Placental pericyte (primary cell): Measurements from ENCODE around the gene DMRTC1. TPM values are rescaled to one million over a fixed set of nuclear protein-coding genes. Genes with fewer than 3 reads are reported as not detected.

Experiments used
- total RNA-seq: library from RNA; depleted of rRNA; stranded (reverse); fragments of >200 nt; gene quantifications from 2 replicates; pipeline ENCODE4 v1.2.3, GENCODE V29; 2012

DMRTC1 gene
- total RNA-seq: not detected in 2 replicates

GRCh38 chrX:72943819-72944169, at the start of gene DMRTC1:
DMRTC1 (minus strand) TSS chrX:72943837; CDS start chrX:72875694, 68,143 bp downstream.

DNA sequence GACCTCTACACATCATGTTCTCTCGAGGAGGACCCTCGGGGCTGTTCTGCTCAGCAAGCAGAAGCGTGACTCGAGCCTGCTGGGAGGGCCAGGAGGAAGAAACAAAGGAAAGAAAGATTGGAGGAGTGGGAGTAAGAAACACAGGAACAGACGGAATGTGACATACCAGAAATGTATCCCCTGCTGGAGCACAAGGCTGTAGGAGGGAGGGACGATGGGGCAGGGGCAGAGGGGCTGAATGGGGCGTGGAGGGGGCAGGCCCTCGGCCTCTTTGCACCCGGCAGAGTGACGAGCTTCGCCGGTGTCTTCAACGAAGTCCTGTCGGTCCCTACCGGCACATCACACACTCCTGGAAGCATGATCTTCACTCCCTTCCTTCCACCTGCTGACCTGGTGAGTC, 5.7 kb downstream of the DMRTC1 start, which contains the start of gene FAM236A:
Gene FAM236A (plus strand): TSS at position 301 of the 400 bp plus-strand sequence. CDS start 57 bp downstream, at position 358.

GRCh38 chrX:72912315-72912714, 31.3 kb downstream of the DMRTC1 start, which contains the start of gene FAM236C:
FAM236C (plus strand) TSS chrX:72912615; CDS start chrX:72912715, 100 bp downstream.

Other genes starting within 250 kb of the DMRTC1 start
- gene PHKA1, start 229.5 kb downstream of the DMRTC1 start, total RNA-seq: 2.8 and 9.3 TPM in 2 replicates
- gene DMRTC1B, start 166.9 kb downstream of the DMRTC1 start, total RNA-seq: not detected in 2 replicates
- not detected in 2 replicates for gene FAM236B, start 161.2 kb downstream of the DMRTC1 start, total RNA-seq
- gene FAM236D, start 135.6 kb downstream of the DMRTC1 start, total RNA-seq: not detected in 2 replicates
- not detected in 2 replicates for gene FAM236C, start 31.2 kb downstream of the DMRTC1 start, total RNA-seq
- gene FAM236A, start 5.6 kb downstream of the DMRTC1 start, total RNA-seq: not detected in 2 replicates
- gene PABPC1L2B, start 59.1 kb upstream of the DMRTC1 start, total RNA-seq: not detected in 2 replicates
- gene PABPC1L2A, start 135.7 kb upstream of the DMRTC1 start, total RNA-seq: not detected in 2 replicates